CD4-positive, CD25-positive, alpha-beta regulatory T cell (primary cell): Measurements from ENCODE around the gene SMIM30. TPM values are rescaled to one million over a fixed set of nuclear protein-coding genes. Genes with fewer than 3 reads are reported as not detected.

ENCODE experiments used
- ATAC-seq, 2 donors: fragments of 150-1000 bp; cut with Tn5 transposase; one replicate each; pipeline ENCODE4 v1.10.0; 2021; ENCODE audit warnings: low read depth in 2 of 2, moderate number of reproducible peaks in 2 of 2, moderate library complexity in 1 of 2
- DNase-seq, 3 donors: peaks; one replicate each; pipeline versions ENCODE4 v3.0.0 to v3.0.0-alpha.2; 2012 to 2022; ENCODE audit warnings: mixed read lengths in 1 of 3
- H3K27ac ChIP-seq: one replicate; pipeline ENCODE4 v1.7.0; 2013; ENCODE audit warnings: mild to moderate bottlenecking, low read length; ENCODE audit not compliant: insufficient read depth, poor library complexity, severe bottlenecking
- H3K27me3 ChIP-seq: one replicate; pipeline ENCODE4 v1.7.0; 2013; ENCODE audit warnings: low read length; ENCODE audit not compliant: control insufficient read depth, insufficient read depth
- H3K36me3 ChIP-seq: one replicate; pipeline ENCODE4 v1.7.0; 2013; ENCODE audit warnings: mild to moderate bottlenecking, low read length, moderate library complexity; ENCODE audit not compliant: control insufficient read depth, insufficient read depth
- H3K4me1 ChIP-seq: 2 replicates; pipeline ENCODE4 v1.7.0; 2013; ENCODE audit warnings: mild to moderate bottlenecking, low read length; ENCODE audit not compliant: insufficient read depth, control insufficient read depth, poor library complexity, severe bottlenecking
- H3K4me3 ChIP-seq: one replicate; pipeline ENCODE4 v1.7.0; 2013; ENCODE audit warnings: low read depth, mild to moderate bottlenecking, low read length, moderate library complexity
- H3K9me3 ChIP-seq, 2 experiments: 1 replicate in 1 of 2; 2 replicates in 1 of 2; pipeline ENCODE4 v1.7.0; 2013; ENCODE audit warnings: low read length in 2 of 2, mild to moderate bottlenecking in 1 of 2, moderate library complexity in 1 of 2; ENCODE audit not compliant: control insufficient read depth in 2 of 2
- H3K27ac Mint-ChIP-seq, 3 donors: one replicate each; pipeline ENCODE4 v1.8.0; 2020 to 2022; ENCODE audit warnings: mild to moderate bottlenecking in 3 of 3, mixed read lengths in 3 of 3, moderate library complexity in 2 of 3
- H3K27me3 Mint-ChIP-seq: one replicate; pipeline ENCODE4 v1.8.0; 2022; ENCODE audit warnings: mild to moderate bottlenecking, mixed read lengths
- H3K36me3 Mint-ChIP-seq: one replicate; pipeline ENCODE4 v1.8.0; 2020; ENCODE audit warnings: mixed read lengths
- H3K4me1 Mint-ChIP-seq, 4 donors: one replicate each; pipeline ENCODE4 v1.8.0; 2020 to 2022; ENCODE audit warnings: mixed read lengths in 4 of 4, mild to moderate bottlenecking in 1 of 4
- H3K4me3 Mint-ChIP-seq, 4 donors: one replicate each; pipeline ENCODE4 v1.8.0; 2020 to 2022; ENCODE audit warnings: mild to moderate bottlenecking in 4 of 4, mixed read lengths in 4 of 4, moderate library complexity in 3 of 4
- H3K9me3 Mint-ChIP-seq, 7 donors: one replicate each; pipeline ENCODE4 v1.8.0; 2020 to 2022; ENCODE audit warnings: mixed read lengths in 7 of 7, mild to moderate bottlenecking in 3 of 7, moderate library complexity in 2 of 7
- polyA plus RNA-seq, 4 donors: library from polyadenylated mRNA; unstranded; fragments of 300-500 nt; fragmentation: Illumina TruSeq; gene quantifications; one replicate each; pipeline ENCODE4 v1.2.3, GENCODE V29; 2021
- total RNA-seq: library from RNA; stranded (reverse); gene quantifications from one replicate; pipeline ENCODE4 v1.2.3, GENCODE V29; 2022

Gene SMIM30
- total and polyA plus RNA-seq, 5 donors from 2014 or later, result 10.9 to 66.4 (median 49.1) TPM

- Histone ChIP-seq H3K36me3 (no peaks in the 10 kb centered on the region), H3K27me3 (peaks cover 24% of the 10 kb centered on the region), H3K27ac (no peak overlapping the region), H3K9me3 (no peaks in the 10 kb centered on the region), H3K4me1 (no peaks in the 10 kb centered on the region), H3K4me3 (no peak overlapping the region)
- Mint-ChIP-seq H3K27ac (no peak overlapping the region), H3K36me3 (no peaks in the 10 kb centered on the region), H3K9me3 (peaks cover 0 to 2% (median 0%) of the 10 kb centered on the region in 7 donors), H3K27me3 (peaks cover 65% of the 10 kb centered on the region), H3K4me1 (peaks cover 0 to 8% (median 1%) of the 10 kb centered on the region in 4 donors), H3K4me3 (peak overlapping the region in 1 of 4 donors; percentile 48)
- ATAC-seq, result peak in 1 of 2 donors; percentile 24
- no peak for DNase-seq
Observed at GRCh38 chr7:113085781-113086390, 32.5 kb downstream of the SMIM30 start.

- Mint-ChIP-seq H3K9me3 (peaks cover 0 to 2% (median 0%) of the 10 kb centered on the region in 7 donors), H3K27ac (no peak overlapping the region), H3K4me3 (no peak overlapping the region), H3K36me3 (no peaks in the 10 kb centered on the region), H3K27me3 (peaks cover 70% of the 10 kb centered on the region), H3K4me1 (peaks cover 0 to 8% (median 1%) of the 10 kb centered on the region in 4 donors)
- H3K4me1 ChIP-seq, result no peaks in the 10 kb centered on the region
- peaks cover 24% of the 10 kb centered on the region for H3K27me3 ChIP-seq
- DNase-seq (no peak), ATAC-seq (no peak)
- H3K4me3 ChIP-seq, result no peak overlapping the region
- no peak overlapping the region for H3K27ac ChIP-seq
- H3K9me3 ChIP-seq, result no peaks in the 10 kb centered on the region
- H3K36me3 ChIP-seq, result no peaks in the 10 kb centered on the region
Observed at GRCh38 chr7:113084496-113085172, 33.7 kb downstream of the SMIM30 start.

GRCh38 chr7:113083816-113084495 lies 34.4 kb downstream of the SMIM30 start:
- H3K27me3 ChIP-seq, result peaks cover 24% of the 10 kb centered on the region
- H3K4me3 ChIP-seq, result no peak overlapping the region
- peaks cover 0 to 8% (median 1%) of the 10 kb centered on the region in 4 donors for H3K4me1 Mint-ChIP-seq
- H3K4me1 ChIP-seq, result no peaks in the 10 kb centered on the region
- H3K27me3 Mint-ChIP-seq, result peaks cover 72% of the 10 kb centered on the region
- no peak overlapping the region for H3K27ac Mint-ChIP-seq
- no peak for DNase-seq
- ATAC-seq, result no peak
- H3K9me3 ChIP-seq, result no peaks in the 10 kb centered on the region
- H3K36me3 ChIP-seq, result no peaks in the 10 kb centered on the region
- H3K36me3 Mint-ChIP-seq, result no peaks in the 10 kb centered on the region
- H3K4me3 Mint-ChIP-seq, result no peak overlapping the region
- H3K27ac ChIP-seq, result no peak overlapping the region
- peaks cover 0 to 2% (median 0%) of the 10 kb centered on the region in 7 donors for H3K9me3 Mint-ChIP-seq

- Mint-ChIP-seq H3K27me3 (peaks cover 69% of the 10 kb centered on the region), H3K9me3 (peaks cover 0 to 2% (median 0%) of the 10 kb centered on the region in 7 donors), H3K27ac (no peak overlapping the region), H3K4me1 (peaks cover 0 to 8% (median 1%) of the 10 kb centered on the region in 4 donors), H3K36me3 (no peaks in the 10 kb centered on the region), H3K4me3 (no peak overlapping the region)
- Histone ChIP-seq H3K36me3 (no peaks in the 10 kb centered on the region), H3K4me3 (no peak overlapping the region), H3K9me3 (no peaks in the 10 kb centered on the region), H3K27ac (no peak overlapping the region), H3K27me3 (peaks cover 24% of the 10 kb centered on the region), H3K4me1 (no peaks in the 10 kb centered on the region)
- ATAC-seq (no peak), DNase-seq (no peak)
Observed at GRCh38 chr7:113083132-113083815, 35.1 kb downstream of the SMIM30 start.

- H3K27me3 ChIP-seq, result peaks cover 11% of the 10 kb centered on the region
Observed at GRCh38 chr7:113078331-113078730, 40.0 kb downstream of the SMIM30 start.

GRCh38 chr7:113076703-113077102 lies 41.7 kb downstream of the SMIM30 start:
- H3K9me3 ChIP-seq, result no peaks in the 10 kb centered on the region
- peaks cover 4% of the 10 kb centered on the region for H3K27me3 ChIP-seq
- no peak overlapping the region for H3K4me3 ChIP-seq
- H3K27me3 Mint-ChIP-seq, result peaks cover 7% of the 10 kb centered on the region
- no peak overlapping the region for H3K4me3 Mint-ChIP-seq
- DNase-seq (no peak), ATAC-seq (no peak)
- H3K36me3 ChIP-seq, result no peaks in the 10 kb centered on the region
- no peak overlapping the region for H3K27ac Mint-ChIP-seq
- no peaks in the 10 kb centered on the region for H3K4me1 ChIP-seq
- H3K27ac ChIP-seq, result no peak overlapping the region
- no peaks in the 10 kb centered on the region for H3K4me1 Mint-ChIP-seq
- peaks cover 0 to 2% (median 0%) of the 10 kb centered on the region in 7 donors for H3K9me3 Mint-ChIP-seq
- H3K36me3 Mint-ChIP-seq, result no peaks in the 10 kb centered on the region

More at GRCh38 chr7:113078331-113078730, 40.0 kb downstream of the SMIM30 start:
- no peak overlapping the region for H3K4me3 ChIP-seq
- peaks cover 22% of the 10 kb centered on the region for H3K27me3 Mint-ChIP-seq
- H3K9me3 ChIP-seq, result no peaks in the 10 kb centered on the region
- H3K9me3 Mint-ChIP-seq, result peaks cover 0 to 2% (median 0%) of the 10 kb centered on the region in 7 donors
- no peak overlapping the region for H3K27ac ChIP-seq
- DNase-seq (no peak), ATAC-seq (no peak)
- H3K4me1 Mint-ChIP-seq, result no peaks in the 10 kb centered on the region
- H3K36me3 ChIP-seq, result no peaks in the 10 kb centered on the region
- H3K4me1 ChIP-seq, result no peaks in the 10 kb centered on the region
- H3K4me3 Mint-ChIP-seq, result no peak overlapping the region
- H3K27ac Mint-ChIP-seq, result no peak overlapping the region
- H3K36me3 Mint-ChIP-seq, result no peaks in the 10 kb centered on the region

- Histone ChIP-seq H3K9me3 (no peaks in the 10 kb centered on the region), H3K36me3 (no peaks in the 10 kb centered on the region), H3K4me3 (no peak overlapping the region), H3K27me3 (peaks cover 4% of the 10 kb centered on the region), H3K27ac (no peak overlapping the region), H3K4me1 (no peaks in the 10 kb centered on the region)
- ATAC-seq (no peak), DNase-seq (no peak)
- Mint-ChIP-seq H3K4me1 (no peaks in the 10 kb centered on the region), H3K27me3 (no peaks in the 10 kb centered on the region), H3K4me3 (no peak overlapping the region), H3K9me3 (peaks cover 0 to 4% (median 0%) of the 10 kb centered on the region in 7 donors), H3K36me3 (no peaks in the 10 kb centered on the region), H3K27ac (no peak overlapping the region)
Observed at GRCh38 chr7:113071465-113071864, 46.9 kb downstream of the SMIM30 start.
